Measurements from ENCODE around the gene FBXW8.
"Not testable (repeated sequence)": the region's sequence is repeated elsewhere in the genome, so short reads cannot be mapped to it uniquely, and the experiment has no call there.

The FBXW8 gene

GRCh38 chr12:117042862-117043261 is 132.1 kb downstream of the FBXW8 start:
- no peak for DNase-seq

GRCh38 chr12:117044311-117044710 is 133.6 kb downstream of the FBXW8 start:
- DNase-seq: no peak

- DNase-seq: no peak
Measured at GRCh38 chr12:117044790-117045159, 134.0 kb downstream of the FBXW8 start.

GRCh38 chr12:117045160-117046010 is 134.6 kb downstream of the FBXW8 start:
- no peak for DNase-seq

DNA sequence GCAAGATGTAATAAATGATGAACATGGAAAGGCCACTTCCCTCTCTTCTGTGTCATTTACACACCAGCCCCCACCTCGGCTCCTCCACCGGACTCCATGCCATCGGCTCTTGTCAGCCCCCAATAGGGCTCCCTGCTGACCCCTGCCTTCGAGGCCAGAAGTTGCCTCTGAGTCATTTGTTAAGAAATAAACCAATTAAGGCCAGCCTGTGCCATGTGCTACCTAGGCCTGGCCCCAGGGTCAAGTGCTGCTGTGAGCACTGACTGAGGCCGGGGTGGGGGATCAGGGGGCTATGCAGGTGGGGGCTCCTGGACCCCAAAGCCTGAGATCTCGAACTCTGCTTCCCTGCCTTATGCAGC is 135.2 kb downstream of the FBXW8 start:
- DNase-seq: no peak

- DNase-seq: no peak
Measured at GRCh38 chr12:117046425-117046824, 135.7 kb downstream of the FBXW8 start.

GRCh38 chr12:117046861-117047530 is 136.2 kb downstream of the FBXW8 start:
- DNase-seq: no peak

DNA sequence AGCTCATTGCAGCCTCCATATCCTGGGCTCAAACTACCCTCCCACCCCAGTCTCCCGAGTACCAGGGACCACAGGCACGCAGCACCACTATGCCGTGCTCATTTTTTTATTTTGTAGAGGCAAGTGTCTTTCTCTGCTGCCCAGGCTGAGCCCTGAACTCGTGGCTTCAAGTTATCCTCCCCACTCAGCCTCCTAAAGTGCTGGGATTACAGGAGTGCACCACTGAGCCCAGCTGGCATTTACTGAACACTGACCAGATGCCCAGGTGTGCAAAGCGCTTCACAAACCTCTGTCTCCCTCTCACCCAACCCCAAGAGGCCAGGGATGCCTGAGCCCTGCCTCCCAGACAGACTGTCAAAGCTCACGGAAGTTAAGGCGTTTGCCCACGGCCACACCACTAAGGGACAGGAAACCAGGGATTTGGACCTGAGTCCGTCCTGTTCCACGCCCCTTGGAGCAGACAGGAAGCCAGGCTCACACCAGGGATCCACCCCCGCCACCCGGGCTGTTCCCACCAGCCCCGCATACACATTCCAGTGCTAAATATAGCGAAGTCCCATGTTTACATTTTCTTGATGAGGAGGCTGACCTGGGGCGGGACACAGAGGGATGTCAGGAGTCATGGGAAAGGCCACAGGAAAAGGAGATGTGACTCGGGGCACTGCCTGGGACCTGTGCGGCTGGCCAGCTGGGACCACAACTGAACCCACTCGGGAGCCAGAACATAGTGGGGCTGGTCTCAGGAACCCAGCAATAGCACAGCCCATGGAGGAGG is 137.2 kb downstream of the FBXW8 start:
- no peak for DNase-seq

- no peak for DNase-seq
Measured at GRCh38 chr12:117048585-117048904, 137.8 kb downstream of the FBXW8 start.

- DNase-seq: no peak
Measured at GRCh38 chr12:117049295-117049694, 138.5 kb downstream of the FBXW8 start.

- no peak for DNase-seq
Measured at GRCh38 chr12:117050060-117050459, 139.3 kb downstream of the FBXW8 start.

DNA sequence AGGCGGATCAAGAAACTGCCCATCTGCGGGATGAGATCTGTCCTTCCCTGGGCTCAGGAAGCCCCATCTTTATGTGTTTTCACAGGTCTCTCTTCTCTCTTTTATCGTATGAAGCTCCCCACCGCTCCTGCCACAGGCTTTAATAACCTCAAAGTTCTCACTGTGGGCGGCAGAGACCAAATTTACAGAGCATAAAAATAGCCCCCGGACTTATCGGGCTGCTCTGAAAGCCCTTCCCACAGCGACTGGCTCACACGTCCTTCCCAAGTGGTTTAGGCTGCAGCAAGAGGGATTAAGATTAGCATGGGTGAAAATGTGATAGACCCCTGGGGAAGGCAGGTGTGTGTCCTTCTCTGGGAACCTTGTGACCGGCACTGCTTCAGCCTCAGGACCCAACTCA is 140.6 kb downstream of the FBXW8 start:
- DNase-seq: no peak

- no peak for DNase-seq
Measured at GRCh38 chr12:117052386-117053049, 141.8 kb downstream of the FBXW8 start.

DNA sequence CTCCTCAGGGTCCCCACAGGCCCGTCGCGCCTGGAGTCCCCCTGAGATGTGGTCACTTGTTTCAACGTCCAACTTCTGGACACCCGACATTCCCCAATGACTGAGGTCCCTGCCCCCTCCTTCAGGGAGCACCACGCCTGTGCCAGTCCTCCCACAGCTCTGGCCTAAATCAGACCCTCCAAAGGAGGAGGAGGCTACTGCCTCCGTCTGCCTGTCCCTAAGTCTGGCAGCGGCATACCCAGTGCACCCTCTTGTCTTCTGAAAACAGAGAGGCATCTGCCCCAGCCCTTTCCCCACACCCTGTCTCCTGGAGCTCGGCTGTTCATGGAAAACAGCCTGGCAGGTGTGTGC is 142.3 kb downstream of the FBXW8 start:
- DNase-seq: no peak

DNA sequence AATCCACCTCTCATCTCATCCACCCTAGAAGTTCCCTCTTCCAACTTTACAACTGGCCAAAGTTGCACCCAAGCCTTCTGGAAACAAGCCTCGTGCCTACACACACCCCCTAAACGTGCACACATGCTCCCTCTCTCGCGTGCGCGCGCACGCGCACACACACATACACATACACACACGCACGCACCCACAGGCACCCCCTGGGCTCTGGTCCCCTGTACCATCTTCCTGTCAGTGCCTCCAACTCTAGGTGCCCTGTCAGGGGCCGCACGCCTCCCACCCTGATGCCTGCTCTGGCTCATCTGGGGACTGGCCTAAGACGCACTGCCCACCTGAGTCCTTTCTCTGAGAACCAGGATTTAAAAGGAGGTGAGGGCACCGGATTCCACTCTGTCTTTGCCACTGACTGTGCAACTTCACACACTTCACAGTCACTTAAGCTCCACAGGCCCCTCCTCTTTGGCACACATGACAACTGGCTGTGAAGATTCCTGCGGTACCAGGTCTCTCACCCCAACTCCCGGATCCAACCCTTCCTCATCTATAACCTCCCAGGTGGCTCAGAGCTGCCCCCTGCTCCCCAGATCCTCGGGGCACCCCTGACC is 142.9 kb downstream of the FBXW8 start:
- DNase-seq: no peak

DNA sequence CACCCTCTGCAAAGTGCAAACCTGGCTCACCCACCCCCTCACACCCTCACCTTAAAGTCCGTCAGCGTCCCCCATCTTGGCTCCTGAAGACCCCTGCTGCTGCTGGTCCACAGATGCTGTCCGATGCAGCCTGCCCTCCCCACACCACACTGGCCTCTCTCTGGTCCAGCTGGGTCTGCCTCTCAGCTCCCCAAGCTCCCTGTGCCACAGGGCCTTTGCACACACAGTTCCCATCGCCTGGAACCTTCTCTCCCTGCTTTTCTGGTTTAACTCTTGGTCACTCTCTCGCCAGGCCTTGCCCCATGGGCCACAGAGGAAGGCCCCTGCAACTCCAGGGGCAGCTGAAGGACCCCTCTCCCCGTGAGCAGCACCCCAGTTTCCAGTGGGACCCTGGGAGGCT is 143.5 kb downstream of the FBXW8 start:
- DNase-seq: no peak

DNA sequence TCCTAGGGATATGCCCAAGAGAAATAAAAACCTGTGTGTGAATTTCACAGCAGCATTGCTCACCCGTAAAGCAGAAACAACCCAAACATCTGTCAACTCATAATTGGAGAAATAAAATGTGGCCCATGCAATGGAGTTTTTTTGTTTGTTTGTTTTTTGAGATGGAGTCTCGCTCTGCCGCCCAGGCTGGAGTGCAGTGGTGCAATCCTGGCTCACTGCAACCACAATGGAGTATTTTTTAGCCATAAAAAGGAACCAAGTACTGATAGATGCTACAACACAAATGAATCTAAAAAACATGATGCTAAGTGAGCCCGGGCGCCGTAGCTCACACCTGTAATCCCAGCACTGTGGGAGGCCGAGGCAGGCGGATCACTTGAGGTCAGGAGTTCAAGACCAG is 146.9 kb downstream of the FBXW8 start:
- DNase-seq: not testable (repeated sequence)

DNA sequence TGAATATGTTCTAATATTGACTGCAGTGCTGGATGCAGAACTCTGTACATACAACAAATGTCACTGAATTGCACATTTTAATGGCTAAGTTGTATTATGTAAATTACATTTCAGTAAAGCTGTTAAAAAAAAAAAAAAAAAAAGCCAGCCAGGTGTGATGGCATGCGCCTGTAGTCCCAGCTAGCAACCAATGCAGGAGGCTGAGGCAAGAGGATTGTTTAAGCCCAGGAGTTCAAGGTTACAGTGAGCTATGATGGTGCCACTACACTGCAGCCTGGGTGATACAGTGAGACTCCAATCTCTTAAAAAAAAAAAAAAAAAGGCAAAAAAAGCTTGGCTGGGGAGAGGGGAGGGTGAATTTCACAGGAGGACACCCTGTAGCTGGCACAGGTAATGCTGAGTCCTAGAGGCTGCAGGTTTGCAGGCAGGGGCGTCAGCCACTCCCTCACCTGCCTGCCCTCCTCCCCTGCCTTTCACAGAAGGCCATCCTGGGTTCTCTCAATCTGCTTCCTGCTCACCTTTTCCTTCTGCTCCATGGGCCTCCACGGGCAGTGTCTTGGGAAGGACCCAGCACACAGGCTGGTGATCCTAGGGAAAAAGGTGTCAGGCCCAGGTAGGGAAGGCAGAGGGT is 147.8 kb downstream of the FBXW8 start:
- no peak for DNase-seq

- no peak for DNase-seq
Measured at GRCh38 chr12:117059156-117059555, 148.4 kb downstream of the FBXW8 start.

GRCh38 chr12:117060246-117060928 is 149.6 kb downstream of the FBXW8 start:
- DNase-seq: no peak

- no peak for DNase-seq
Measured at GRCh38 chr12:117060929-117061305, 150.2 kb downstream of the FBXW8 start.

- no peak for DNase-seq
Measured at GRCh38 chr12:117061555-117062079, 150.9 kb downstream of the FBXW8 start.

All from NCI-H2029 treated with DMSO at 0.1 percent for 48 hours (cell line).